ENCODE data around the gene FAM81B.
"Not testable (repeated sequence)": the region's sequence is repeated elsewhere in the genome, so short reads cannot be mapped to it uniquely, and the experiment has no call there.

- TF ChIP-seq, protein P1, sequence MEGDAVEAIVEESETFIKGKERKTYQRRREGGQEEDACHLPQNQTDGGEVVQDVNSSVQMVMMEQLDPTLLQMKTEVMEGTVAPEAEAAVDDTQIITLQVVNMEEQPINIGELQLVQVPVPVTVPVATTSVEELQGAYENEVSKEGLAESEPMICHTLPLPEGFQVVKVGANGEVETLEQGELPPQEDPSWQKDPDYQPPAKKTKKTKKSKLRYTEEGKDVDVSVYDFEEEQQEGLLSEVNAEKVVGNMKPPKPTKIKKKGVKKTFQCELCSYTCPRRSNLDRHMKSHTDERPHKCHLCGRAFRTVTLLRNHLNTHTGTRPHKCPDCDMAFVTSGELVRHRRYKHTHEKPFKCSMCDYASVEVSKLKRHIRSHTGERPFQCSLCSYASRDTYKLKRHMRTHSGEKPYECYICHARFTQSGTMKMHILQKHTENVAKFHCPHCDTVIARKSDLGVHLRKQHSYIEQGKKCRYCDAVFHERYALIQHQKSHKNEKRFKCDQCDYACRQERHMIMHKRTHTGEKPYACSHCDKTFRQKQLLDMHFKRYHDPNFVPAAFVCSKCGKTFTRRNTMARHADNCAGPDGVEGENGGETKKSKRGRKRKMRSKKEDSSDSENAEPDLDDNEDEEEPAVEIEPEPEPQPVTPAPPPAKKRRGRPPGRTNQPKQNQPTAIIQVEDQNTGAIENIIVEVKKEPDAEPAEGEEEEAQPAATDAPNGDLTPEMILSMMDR (IDR thresholded peaks at IDR 0.05; ENCODE audit: low read depth, low read length, missing input control) = not testable (repeated sequence)
- TF ChIP-seq ZBTB33 (IDR thresholded peaks at IDR 0.05); JUND (IDR thresholded peaks at IDR 0.05); RXRA (IDR thresholded peaks at IDR 0.05); REST (IDR thresholded peaks at IDR 0.05); RAD21 (IDR thresholded peaks at IDR 0.05); GABPA (IDR thresholded peaks at IDR 0.05 in 1 of 2, conservative IDR thresholded peaks at IDR 0.05 in 1 of 2); FOXA1 (IDR thresholded peaks at IDR 0.05); TAF1 (conservative IDR thresholded peaks at IDR 0.05); YY1 (IDR thresholded peaks at IDR 0.05); EGR1 (IDR thresholded peaks at IDR 0.05; ENCODE audit: low read depth in 2 of 2); HNF4A (conservative IDR thresholded peaks at IDR 0.05): not testable (repeated sequence)
- TF ChIP-seq, protein P2, sequence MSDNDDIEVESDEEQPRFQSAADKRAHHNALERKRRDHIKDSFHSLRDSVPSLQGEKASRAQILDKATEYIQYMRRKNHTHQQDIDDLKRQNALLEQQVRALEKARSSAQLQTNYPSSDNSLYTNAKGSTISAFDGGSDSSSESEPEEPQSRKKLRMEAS (IDR thresholded peaks at IDR 0.05) = not testable (repeated sequence)
These were observed 30.5 kb upstream of the FAM81B start for GRCh38 chr5:95360667-95361066.
